Caco-2 (cell line): Measurements from ENCODE around the gene MACROD2. TPM values are rescaled to one million over a fixed set of nuclear protein-coding genes. Genes with fewer than 3 reads are reported as not detected.

Experiments used
- BruUV-seq: library from RNA; stranded (reverse); fragments of 400-500 nt; replicated peaks from 2 replicates; lab custom pipeline; 2021; lab: Mats Ljungman, UMichigan
- CTCF ChIA-PET: fragments of 300-600 bp; sonication (Branson Sonifier 250); formaldehyde crosslinking; loops from one replicate; lab custom pipeline; 2022; ENCODE audit warnings: antibody characterized with exemption; lab: Charles Lee
- POLR2A ChIA-PET: fragments of 300-600 bp; sonication (Branson Sonifier 250); formaldehyde crosslinking; loops from one replicate; lab custom pipeline; 2022; ENCODE audit warnings: antibody characterized with exemption; lab: Charles Lee
- DNase-seq, 2 experiments: peaks; one replicate each; pipeline versions ENCODE4 v3.0.0 to v3.0.0-alpha.2; 2020 to 2022
- H3K27me3 ChIP-seq: replicated peaks from 2 replicates; pipeline ENCODE4 v1.6.0; 2011; ENCODE audit warnings: low read length; ENCODE audit not compliant: control insufficient read depth, insufficient read depth
- H3K36me3 ChIP-seq: 2 replicates; pipeline ENCODE4 v1.5.1; 2011; ENCODE audit warnings: low read length; ENCODE audit not compliant: control insufficient read depth, insufficient read depth
- H3K4me1 ChIP-seq: fragments of 250-450 bp; sonication (Bioruptor Pico); 2 replicates; pipeline ENCODE4 v1.5.1; 2020; ENCODE audit warnings: mild to moderate bottlenecking
- H3K4me3 ChIP-seq: 2 replicates; pipeline ENCODE4 v1.5.1; 2011; ENCODE audit warnings: low read depth, mild to moderate bottlenecking, control low read depth, low read length
- H3K9me3 ChIP-seq: fragments of 250-450 bp; sonication (Bioruptor Pico); 2 replicates; pipeline ENCODE4 v1.5.1; 2020; ENCODE audit warnings: mild to moderate bottlenecking, moderate library complexity
- H3K27ac Mint-ChIP-seq: one replicate; pipeline ENCODE4 v1.8.0; 2022; ENCODE audit warnings: mixed read lengths; ENCODE audit not compliant: unreplicated experiment
- H3K27me3 Mint-ChIP-seq: one replicate; pipeline ENCODE4 v1.8.0; 2022; ENCODE audit warnings: mixed read lengths; ENCODE audit not compliant: insufficient read depth, unreplicated experiment
- H3K36me3 Mint-ChIP-seq: one replicate; pipeline ENCODE4 v1.8.0; 2022; ENCODE audit warnings: mild to moderate bottlenecking, mixed read lengths; ENCODE audit not compliant: insufficient read depth, unreplicated experiment
- H3K4me1 Mint-ChIP-seq: one replicate; pipeline ENCODE4 v1.8.0; 2022; ENCODE audit warnings: low read depth, mixed read lengths; ENCODE audit not compliant: unreplicated experiment
- H3K4me3 Mint-ChIP-seq: one replicate; pipeline ENCODE4 v1.8.0; 2022; ENCODE audit warnings: mild to moderate bottlenecking, moderate library complexity, mixed read lengths; ENCODE audit not compliant: unreplicated experiment
- H3K9me3 Mint-ChIP-seq: one replicate; pipeline ENCODE4 v1.8.0; 2022; ENCODE audit warnings: mixed read lengths; ENCODE audit not compliant: unreplicated experiment
- intact Hi-C: fragments of 100-400 bp; cut with micrococcal nuclease; formaldehyde crosslinking; loops from one replicate; pipeline ENCODE4 v1.10.0; 2022; ENCODE audit not compliant: unreplicated experiment
- total RNA-seq: library from RNA; stranded (reverse); gene quantifications from 2 replicates; pipeline ENCODE4 v1.2.3, GENCODE V29; 2022
- TF ChIP-seq, protein P1 (sequence below), 2 experiments: fragments of 200-600 bp in 1 of 2; IDR thresholded peaks; 1 replicate in 1 of 2; 2 replicates in 1 of 2; pipeline versions ENCODE4 v1.5.1 to v1.8.0; 2011 to 2022; ENCODE audit warnings: antibody characterized with exemption in 1 of 2, control low read depth in 1 of 2, inconsistent platforms in 1 of 2, low read depth in 1 of 2, low read length in 1 of 2, mild to moderate bottlenecking in 1 of 2, moderate library complexity in 1 of 2; ENCODE audit not compliant: insufficient read depth in 1 of 2, severe bottlenecking in 1 of 2, unreplicated experiment in 1 of 2

The MACROD2 gene
- total RNA-seq, 1 experiment from 2014 or later: 6.4 TPM

DNA sequence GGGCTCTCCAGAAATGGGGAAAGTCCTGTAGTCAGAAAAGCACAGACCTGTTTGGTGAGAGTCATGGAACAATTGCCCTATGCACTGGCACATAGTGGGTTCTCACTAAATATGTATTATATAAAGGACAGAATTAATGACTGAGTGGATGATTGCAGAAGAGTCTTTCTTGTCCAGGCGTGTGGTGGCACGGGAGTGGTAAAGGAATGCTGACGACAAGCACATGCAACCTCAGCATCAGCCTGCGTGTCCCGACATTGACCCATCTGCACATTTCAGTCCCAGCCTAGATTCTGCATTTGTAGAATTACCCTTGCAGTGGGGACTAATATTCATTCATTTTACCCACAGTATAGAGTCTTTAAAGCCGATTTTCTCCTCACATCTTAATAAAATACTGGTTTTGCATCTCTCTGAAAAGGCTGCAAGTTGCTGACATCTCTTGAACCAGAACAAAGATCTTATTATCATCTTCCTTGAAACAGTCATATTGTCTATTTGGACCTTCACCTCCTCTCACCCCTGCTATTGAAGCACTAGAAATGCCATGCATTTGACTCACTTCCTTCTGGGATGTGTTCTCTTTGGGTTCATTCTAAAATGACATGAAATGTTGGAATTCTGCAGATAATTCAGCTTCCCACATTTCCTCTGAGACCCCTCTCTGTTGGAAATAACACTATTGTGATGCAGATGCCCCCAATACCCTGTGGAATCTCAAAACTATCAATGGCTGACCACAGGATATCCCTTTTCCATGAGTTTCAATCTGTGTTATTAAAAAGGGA is 1225.7 kb downstream of the MACROD2 start:
- Histone ChIP-seq H3K27me3 (no peaks in the 10 kb centered on the region), H3K36me3 (no peaks in the 10 kb centered on the region), H3K9me3 (no peaks in the 10 kb centered on the region), H3K4me1 (0 out of 2 replicates have a peak, but pooled peaks cover 3% of the 10 kb centered on the region), H3K4me3 (no peak overlapping the region)
- no peak overlapping the region for H3K4me3 Mint-ChIP-seq
- H3K27me3 Mint-ChIP-seq: no peaks in the 10 kb centered on the region
- H3K36me3 Mint-ChIP-seq: no peaks in the 10 kb centered on the region
- no peak for DNase-seq
- intact Hi-C loops: no loop called here
- CTCF ChIA-PET: no interaction called here
- H3K4me1 Mint-ChIP-seq: peaks cover 6% of the 10 kb centered on the region
- BruUV-seq: no TSS peak
- H3K9me3 Mint-ChIP-seq: peaks cover 16% of the 10 kb centered on the region
- H3K27ac Mint-ChIP-seq: no peak overlapping the region
- POLR2A ChIA-PET: no interaction called here
- TF ChIP-seq, protein P1, sequence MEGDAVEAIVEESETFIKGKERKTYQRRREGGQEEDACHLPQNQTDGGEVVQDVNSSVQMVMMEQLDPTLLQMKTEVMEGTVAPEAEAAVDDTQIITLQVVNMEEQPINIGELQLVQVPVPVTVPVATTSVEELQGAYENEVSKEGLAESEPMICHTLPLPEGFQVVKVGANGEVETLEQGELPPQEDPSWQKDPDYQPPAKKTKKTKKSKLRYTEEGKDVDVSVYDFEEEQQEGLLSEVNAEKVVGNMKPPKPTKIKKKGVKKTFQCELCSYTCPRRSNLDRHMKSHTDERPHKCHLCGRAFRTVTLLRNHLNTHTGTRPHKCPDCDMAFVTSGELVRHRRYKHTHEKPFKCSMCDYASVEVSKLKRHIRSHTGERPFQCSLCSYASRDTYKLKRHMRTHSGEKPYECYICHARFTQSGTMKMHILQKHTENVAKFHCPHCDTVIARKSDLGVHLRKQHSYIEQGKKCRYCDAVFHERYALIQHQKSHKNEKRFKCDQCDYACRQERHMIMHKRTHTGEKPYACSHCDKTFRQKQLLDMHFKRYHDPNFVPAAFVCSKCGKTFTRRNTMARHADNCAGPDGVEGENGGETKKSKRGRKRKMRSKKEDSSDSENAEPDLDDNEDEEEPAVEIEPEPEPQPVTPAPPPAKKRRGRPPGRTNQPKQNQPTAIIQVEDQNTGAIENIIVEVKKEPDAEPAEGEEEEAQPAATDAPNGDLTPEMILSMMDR (IDR thresholded peaks at IDR 0.05; ENCODE audit: insufficient read depth in 1 of 2, low read depth in 1 of 2, low read length in 1 of 2, severe bottlenecking in 1 of 2, unreplicated experiment in 1 of 2): no peak

DNA sequence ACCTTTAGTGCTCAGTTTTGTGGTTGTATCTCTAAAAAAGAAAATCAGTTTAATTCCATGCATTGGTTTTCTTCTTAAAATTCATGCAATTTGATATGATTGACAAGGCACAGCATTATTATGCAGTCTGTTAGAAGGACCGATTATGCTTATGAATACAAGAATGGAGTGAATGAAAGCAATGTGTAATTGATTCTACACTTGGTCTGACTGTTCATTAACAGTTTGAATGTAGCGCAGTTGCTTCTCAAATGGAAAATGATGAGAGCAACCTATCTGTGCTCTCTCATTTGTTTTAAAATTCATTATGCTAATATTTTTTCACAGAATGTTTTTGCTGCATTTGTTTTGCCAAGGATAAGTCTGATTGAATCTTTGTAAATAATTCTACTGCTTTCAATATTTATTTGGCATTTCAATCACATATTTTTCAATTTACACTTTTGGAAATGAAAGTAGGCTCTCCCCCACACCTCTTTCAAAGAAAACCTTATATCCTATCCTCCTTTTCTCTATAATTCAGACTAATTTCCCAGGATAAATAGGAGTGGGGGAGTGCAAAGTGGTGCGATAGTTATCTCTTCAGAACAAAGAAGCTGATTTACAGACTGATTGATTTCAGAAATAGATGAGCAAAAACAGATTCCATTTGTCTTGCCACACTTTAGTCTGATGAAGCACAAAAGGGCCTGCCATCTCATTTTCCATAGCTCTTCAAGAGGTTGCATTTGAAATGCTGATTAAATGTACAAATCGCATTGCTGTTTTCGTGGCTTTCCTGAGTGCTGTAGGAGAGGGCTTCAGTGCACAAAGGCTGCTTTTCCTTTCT is 1227.4 kb downstream of the MACROD2 start:
- H3K4me1 ChIP-seq: 0 out of 2 replicates have a peak, but pooled peaks cover 3% of the 10 kb centered on the region
- peaks cover 10% of the 10 kb centered on the region for H3K9me3 Mint-ChIP-seq
- no peaks in the 10 kb centered on the region for H3K36me3 Mint-ChIP-seq
- CTCF ChIA-PET: no interaction called here
- TF ChIP-seq, protein P1 (IDR thresholded peaks at IDR 0.05; ENCODE audit: insufficient read depth in 1 of 2, low read depth in 1 of 2, low read length in 1 of 2, severe bottlenecking in 1 of 2, unreplicated experiment in 1 of 2): no peak
- DNase-seq: no peak
- intact Hi-C loops: no loop called here
- H3K36me3 ChIP-seq: no peaks in the 10 kb centered on the region
- BruUV-seq: no TSS peak
- H3K27me3 ChIP-seq: no peaks in the 10 kb centered on the region
- peaks cover 6% of the 10 kb centered on the region for H3K4me1 Mint-ChIP-seq
- POLR2A ChIA-PET: no interaction called here
- H3K4me3 Mint-ChIP-seq: no peak overlapping the region
- H3K27ac Mint-ChIP-seq: no peak overlapping the region
- no peaks in the 10 kb centered on the region for H3K27me3 Mint-ChIP-seq
- H3K4me3 ChIP-seq: no peak overlapping the region
- no peaks in the 10 kb centered on the region for H3K9me3 ChIP-seq

DNA sequence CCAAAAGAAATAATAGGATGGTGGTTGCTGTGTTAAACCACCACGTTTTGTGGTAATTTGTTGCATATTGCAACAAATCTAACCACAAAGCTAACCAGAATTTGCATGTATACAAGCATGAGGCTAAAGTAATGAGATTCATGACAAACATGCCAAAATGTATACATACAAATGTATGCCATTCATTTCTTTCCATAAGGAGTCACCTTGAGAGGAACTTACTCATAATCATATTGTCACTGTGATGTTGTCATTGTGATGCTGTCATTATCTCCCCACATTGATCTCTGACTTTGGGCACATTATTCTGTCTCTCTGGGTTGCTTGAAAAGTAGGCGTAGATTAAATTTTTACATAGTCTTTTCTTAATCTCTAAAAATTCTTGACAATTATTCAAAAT is 1228.9 kb downstream of the MACROD2 start:
- H3K4me3 ChIP-seq: no peak overlapping the region
- intact Hi-C loops: no loop called here
- DNase-seq: no peak
- Mint-ChIP-seq H3K36me3 (no peaks in the 10 kb centered on the region), H3K4me3 (no peak overlapping the region), H3K9me3 (peaks cover 3% of the 10 kb centered on the region), H3K4me1 (peaks cover 6% of the 10 kb centered on the region), H3K27me3 (no peaks in the 10 kb centered on the region), H3K27ac (no peak overlapping the region)
- no peaks in the 10 kb centered on the region for H3K9me3 ChIP-seq
- H3K27me3 ChIP-seq: no peaks in the 10 kb centered on the region
- ChIA-PET CTCF (no interaction called here), POLR2A (no interaction called here)
- H3K36me3 ChIP-seq: no peaks in the 10 kb centered on the region
- no TSS peak for BruUV-seq
- H3K4me1 ChIP-seq: 0 out of 2 replicates have a peak, but pooled peaks cover 3% of the 10 kb centered on the region
- TF ChIP-seq, protein P1 (IDR thresholded peaks at IDR 0.05; ENCODE audit: insufficient read depth in 1 of 2, low read depth in 1 of 2, low read length in 1 of 2, severe bottlenecking in 1 of 2, unreplicated experiment in 1 of 2): no peak
